Ishikawa (cell line): ENCODE measurements around the gene F10.

Experiments
- CEBPB ChIP-seq: IDR thresholded peaks from 2 replicates; pipeline ENCODE4 v1.6.1; 2012
- EP300 ChIP-seq: IDR thresholded peaks from 2 replicates; pipeline ENCODE4 v1.6.1; 2012; ENCODE audit warnings: borderline replicate concordance
- TAF1 ChIP-seq: IDR thresholded peaks from 2 replicates; pipeline ENCODE4 v1.6.1; 2012; ENCODE audit warnings: low read depth, mild to moderate bottlenecking

DNA sequence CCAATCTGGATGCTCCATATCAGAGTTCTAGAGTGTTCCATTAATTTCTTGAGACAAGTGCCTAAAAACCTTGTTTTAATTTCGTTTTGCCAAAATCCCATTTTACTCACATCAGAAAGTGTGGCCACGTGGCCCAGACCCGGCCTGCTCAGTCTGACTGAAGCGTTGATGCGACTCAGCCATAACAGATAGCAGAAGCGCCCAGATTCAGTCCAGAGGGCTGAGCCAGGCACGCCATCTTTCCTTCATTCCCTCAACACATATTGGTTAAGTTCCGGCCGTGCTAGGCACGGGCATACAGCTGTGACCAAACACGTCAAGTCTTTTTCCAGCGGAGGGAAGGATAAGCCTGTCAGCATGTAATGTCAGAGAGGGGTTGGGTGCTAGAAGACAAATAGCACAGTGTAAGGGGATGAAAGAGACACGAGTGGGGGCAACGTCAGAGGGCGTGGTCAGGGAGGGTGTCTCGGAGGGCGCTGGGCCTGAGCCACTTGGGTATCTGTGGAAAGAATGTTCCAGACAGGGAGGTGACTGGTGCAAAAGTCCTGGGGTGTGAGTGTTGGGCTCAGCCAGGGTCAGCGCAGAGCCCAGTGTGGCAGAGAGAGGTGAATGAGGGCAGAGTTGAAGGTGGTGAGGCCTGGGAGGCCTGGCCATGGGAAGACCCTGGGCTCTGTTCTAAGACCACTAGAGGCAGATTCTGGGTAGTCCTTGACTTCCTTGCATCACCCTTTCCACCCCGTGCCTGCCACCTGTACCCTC lies 3.1 kb downstream of the F10 start:
- TF ChIP-seq EP300: no peak
- no peak for TF ChIP-seq TAF1
- TF ChIP-seq CEBPB: no peak
